NB4 (cell line): ENCODE measurements around the gene BDNF.

ENCODE experiments used
- DNase-seq: peaks from one replicate; pipeline ENCODE4 v3.0.0; 2010; ENCODE audit warnings: low read depth
- H3K4me3 ChIP-seq: one replicate; pipeline ENCODE4 v1.5.1; 2011; ENCODE audit warnings: mild to moderate bottlenecking, low read depth, low read length, moderate library complexity
- MAX ChIP-seq: IDR thresholded peaks from 2 replicates; pipeline ENCODE4 v1.6.1; 2011; ENCODE audit warnings: low read depth, low read length
- MYC ChIP-seq: IDR thresholded peaks from 2 replicates; pipeline ENCODE4 v1.6.1; 2011; ENCODE audit warnings: low read depth, low read length
- POLR2A ChIP-seq: IDR thresholded peaks from 2 replicates; pipeline ENCODE4 v1.6.1; 2011; ENCODE audit warnings: mild to moderate bottlenecking; ENCODE audit not compliant: insufficient read length; ENCODE audit errors: extremely low read depth
- TF ChIP-seq, protein P1 (sequence below): IDR thresholded peaks from one replicate; pipeline ENCODE4 v1.5.1; 2012; ENCODE audit warnings: low read depth, low read length

Gene BDNF

DNA sequence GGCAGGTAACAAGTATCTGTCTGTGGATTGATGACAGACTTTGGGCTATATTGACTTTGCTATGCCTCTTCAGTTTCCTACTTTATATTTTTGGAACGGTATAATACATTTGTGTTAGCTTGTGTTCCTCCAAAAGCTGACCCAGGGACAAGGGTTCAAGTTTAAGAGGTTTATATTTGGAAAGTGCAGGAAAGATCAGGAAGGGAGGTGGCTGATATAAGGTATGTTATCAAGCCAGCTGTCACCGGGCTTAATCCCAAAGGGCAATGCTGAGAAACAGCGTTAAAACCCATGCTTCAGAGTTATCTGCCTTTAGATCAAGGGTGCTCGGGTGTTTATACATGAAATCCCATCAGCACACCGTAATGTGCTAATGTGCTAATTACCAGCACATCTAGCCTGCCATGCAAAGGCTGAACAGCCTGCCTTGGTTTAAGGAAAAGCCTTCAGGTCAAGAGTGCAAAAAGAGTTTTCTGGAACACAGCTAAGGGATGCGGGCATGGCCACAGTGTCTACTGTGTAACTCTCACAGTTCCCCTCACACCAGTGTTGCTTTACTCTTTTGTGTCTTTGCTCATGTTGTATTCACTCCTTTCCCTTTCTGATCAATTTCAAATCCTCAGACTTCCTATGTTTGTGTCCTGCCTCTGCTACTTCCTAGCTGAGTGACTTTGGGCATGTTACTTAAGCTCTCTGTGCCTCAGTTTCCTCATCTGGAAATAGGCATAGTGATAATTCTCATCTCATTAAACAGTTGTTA lies 77.5 kb downstream of the BDNF start:
- H3K4me3 ChIP-seq = no peak overlapping the region
- TF ChIP-seq MAX (no peak), POLR2A (no peak), MYC (no peak)
- TF ChIP-seq, protein P1, sequence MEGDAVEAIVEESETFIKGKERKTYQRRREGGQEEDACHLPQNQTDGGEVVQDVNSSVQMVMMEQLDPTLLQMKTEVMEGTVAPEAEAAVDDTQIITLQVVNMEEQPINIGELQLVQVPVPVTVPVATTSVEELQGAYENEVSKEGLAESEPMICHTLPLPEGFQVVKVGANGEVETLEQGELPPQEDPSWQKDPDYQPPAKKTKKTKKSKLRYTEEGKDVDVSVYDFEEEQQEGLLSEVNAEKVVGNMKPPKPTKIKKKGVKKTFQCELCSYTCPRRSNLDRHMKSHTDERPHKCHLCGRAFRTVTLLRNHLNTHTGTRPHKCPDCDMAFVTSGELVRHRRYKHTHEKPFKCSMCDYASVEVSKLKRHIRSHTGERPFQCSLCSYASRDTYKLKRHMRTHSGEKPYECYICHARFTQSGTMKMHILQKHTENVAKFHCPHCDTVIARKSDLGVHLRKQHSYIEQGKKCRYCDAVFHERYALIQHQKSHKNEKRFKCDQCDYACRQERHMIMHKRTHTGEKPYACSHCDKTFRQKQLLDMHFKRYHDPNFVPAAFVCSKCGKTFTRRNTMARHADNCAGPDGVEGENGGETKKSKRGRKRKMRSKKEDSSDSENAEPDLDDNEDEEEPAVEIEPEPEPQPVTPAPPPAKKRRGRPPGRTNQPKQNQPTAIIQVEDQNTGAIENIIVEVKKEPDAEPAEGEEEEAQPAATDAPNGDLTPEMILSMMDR = no peak
- no peak for DNase-seq

DNA sequence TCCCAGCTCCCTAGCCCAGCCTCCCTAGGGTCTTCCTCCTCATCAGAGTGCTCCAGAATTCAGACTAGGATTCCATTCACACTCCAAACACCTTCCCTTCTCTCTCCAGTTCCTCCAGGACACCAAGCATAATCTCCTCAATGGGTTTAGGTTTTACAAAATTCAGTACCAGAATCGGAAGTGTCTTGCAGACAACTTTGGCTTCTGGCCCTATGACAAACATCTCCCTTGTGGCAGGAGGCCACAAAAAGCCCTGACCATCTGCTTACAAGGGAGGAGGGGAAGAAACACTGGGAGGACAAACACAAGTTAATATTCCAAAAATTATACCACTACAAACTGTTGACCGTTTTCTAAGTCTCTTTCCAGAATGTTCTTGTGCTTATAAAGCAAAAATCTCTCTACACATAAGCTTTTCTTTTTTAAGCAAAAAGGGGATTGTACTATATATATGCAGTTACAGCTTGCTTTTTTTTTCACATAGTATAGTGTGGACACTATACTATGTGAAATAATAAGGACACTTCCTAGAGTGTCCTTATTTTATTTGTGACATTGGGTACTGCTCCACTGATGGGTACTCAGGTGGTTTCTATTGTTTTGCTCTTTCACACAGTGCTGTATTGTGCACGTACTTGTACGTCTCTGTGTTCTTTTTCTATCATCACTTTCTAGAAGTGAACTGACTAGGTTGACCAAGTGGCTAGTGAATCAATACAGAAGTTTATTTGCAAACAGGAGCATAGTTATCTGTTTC lies 78.7 kb downstream of the BDNF start:
- no peak for DNase-seq
- H3K4me3 ChIP-seq = no peak overlapping the region
- TF ChIP-seq POLR2A = no peak
- no peak for TF ChIP-seq MYC
- TF ChIP-seq, protein P1 = no peak
- TF ChIP-seq MAX = no peak

DNA sequence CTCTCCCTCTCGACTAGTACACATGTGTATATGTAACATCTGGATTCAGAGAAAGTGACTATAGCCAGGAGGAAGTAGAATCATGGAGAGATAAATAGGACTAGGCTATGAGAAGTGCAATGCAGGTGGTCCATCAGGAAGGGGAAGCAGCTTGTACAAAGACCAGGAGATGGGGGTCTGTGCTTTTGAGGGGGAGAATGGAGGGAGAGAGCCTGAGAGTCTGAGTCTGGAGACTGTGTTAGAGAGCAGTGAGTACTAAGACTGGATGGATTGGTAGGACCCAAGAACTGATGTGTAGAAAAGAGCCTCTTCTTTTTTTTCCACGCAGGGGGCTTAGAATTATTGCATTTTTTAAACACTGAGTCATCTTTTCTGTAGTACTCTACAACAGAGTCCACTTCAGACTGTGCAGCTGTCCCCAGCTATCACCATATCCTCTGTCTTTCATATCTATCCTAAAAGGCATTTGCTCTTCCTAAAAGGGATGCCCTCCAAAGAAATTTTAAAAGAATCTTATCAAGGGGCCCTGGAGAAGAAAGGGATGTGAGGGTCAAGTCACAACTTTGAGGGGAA lies 80.4 kb downstream of the BDNF start:
- no peak for DNase-seq
- H3K4me3 ChIP-seq = no peak overlapping the region
- TF ChIP-seq, protein P1 = no peak
- TF ChIP-seq POLR2A (no peak), MAX (no peak), MYC (no peak)

DNA sequence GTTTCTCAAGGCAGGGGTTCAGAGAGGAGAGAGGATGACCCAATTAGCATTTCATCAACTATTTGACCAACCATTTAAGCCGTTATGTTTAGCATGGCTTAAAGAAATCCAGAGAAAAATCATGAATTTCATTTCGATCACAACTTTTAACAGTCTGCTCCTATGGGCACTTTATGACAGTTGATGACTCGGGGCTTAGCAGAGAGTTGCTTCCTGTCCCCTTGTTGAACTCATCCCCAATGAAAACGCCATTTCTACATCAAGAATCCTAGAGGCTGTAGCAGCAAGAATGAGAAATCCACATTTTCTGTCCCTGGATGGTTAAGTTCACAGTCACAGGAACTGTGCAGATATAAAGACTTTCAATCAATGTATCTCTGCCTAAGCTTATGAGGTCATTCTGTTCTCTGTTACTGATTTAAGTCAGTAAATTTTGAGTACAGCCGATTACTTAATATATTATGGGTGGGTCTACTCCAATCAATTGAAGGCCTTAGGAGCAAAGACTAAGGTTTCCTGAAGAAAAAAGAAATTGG lies 81.1 kb downstream of the BDNF start:
- no peak overlapping the region for H3K4me3 ChIP-seq
- DNase-seq = no peak

GRCh38 chr11:27618281-27618915 lies 81.9 kb downstream of the BDNF start:
- TF ChIP-seq, protein P1 = no peak
- TF ChIP-seq MAX (no peak), MYC (no peak), POLR2A (no peak)
- peak; percentile 35 for DNase-seq
- H3K4me3 ChIP-seq = no peak overlapping the region

More for the DNA sequence above, 81.1 kb downstream of the BDNF start:
- TF ChIP-seq MYC = no peak
- no peak for TF ChIP-seq MAX
- TF ChIP-seq, protein P1 = no peak
- TF ChIP-seq POLR2A = no peak
